Upper lobe of left lung (tissue), 4 donors: ENCODE measurements around the gene ODF4.

Experiments
- CTCF ChIP-seq, 6 experiments: fragments of 450-650 bp in 4 of 6; fragments of 200-600 bp in 2 of 6; sonication (generic) in 2 of 6; IDR thresholded peaks; one replicate each; pipeline ENCODE4 v1.5.1; 2016 to 2019; ENCODE audit warnings: antibody characterized with exemption in 6 of 6
- POLR2A ChIP-seq, 4 donors: fragments of 450-650 bp; IDR thresholded peaks; one replicate each; pipeline ENCODE4 v1.5.1; 2016 to 2017; ENCODE audit warnings: antibody characterized with exemption in 4 of 4, mild to moderate bottlenecking in 2 of 4
- POLR2AphosphoS5 ChIP-seq, 2 donors: sonication (generic); formaldehyde crosslinking; IDR thresholded peaks; one replicate each; pipeline ENCODE4 v1.5.1; 2017; ENCODE audit warnings: antibody characterized with exemption in 2 of 2

- TF ChIP-seq POLR2AphosphoS5 (IDR thresholded peaks at IDR 0.05) (no peak), CTCF (IDR thresholded peaks at IDR 0.05) (no peak), POLR2A (IDR thresholded peaks at IDR 0.05) (no peak)
Observed at GRCh38 chr17:8360751-8361150, 21.1 kb downstream of the ODF4 start.
